Calu3 (cell line): ENCODE data around the gene H6PD. TPM values are rescaled to one million over a fixed set of nuclear protein-coding genes. Genes with fewer than 3 reads are reported as not detected.

Experiments
- BruUV-seq: library from RNA; stranded (reverse); fragments of 400-500 nt; replicated peaks from 2 replicates; lab custom pipeline; 2021; lab: Mats Ljungman, UMichigan
- CTCF ChIA-PET: fragments of 300-600 bp; sonication (Branson Sonifier 250); formaldehyde crosslinking; loops from one replicate; lab custom pipeline; 2022; ENCODE audit warnings: antibody characterized with exemption; lab: Charles Lee
- DNase-seq: peaks from one replicate; pipeline ENCODE4 v3.0.0; 2022
- H3K27ac Mint-ChIP-seq: one replicate; pipeline ENCODE4 v1.8.0; 2022; ENCODE audit warnings: mixed read lengths; ENCODE audit not compliant: unreplicated experiment
- H3K27me3 Mint-ChIP-seq: one replicate; pipeline ENCODE4 v1.8.0; 2022; ENCODE audit warnings: mixed read lengths; ENCODE audit not compliant: unreplicated experiment
- H3K36me3 Mint-ChIP-seq: one replicate; pipeline ENCODE4 v1.8.0; 2022; ENCODE audit warnings: mild to moderate bottlenecking, moderate library complexity, mixed read lengths; ENCODE audit not compliant: insufficient read depth, unreplicated experiment
- H3K4me1 Mint-ChIP-seq: one replicate; pipeline ENCODE4 v1.8.0; 2022; ENCODE audit warnings: mild to moderate bottlenecking, low read depth, mixed read lengths; ENCODE audit not compliant: unreplicated experiment
- H3K4me3 Mint-ChIP-seq: one replicate; pipeline ENCODE4 v1.8.0; 2022; ENCODE audit warnings: mild to moderate bottlenecking, low read depth, moderate library complexity, mixed read lengths; ENCODE audit not compliant: unreplicated experiment
- H3K9me3 Mint-ChIP-seq: one replicate; pipeline ENCODE4 v1.8.0; 2022; ENCODE audit warnings: low read depth, mixed read lengths; ENCODE audit not compliant: unreplicated experiment
- CTCF ChIP-seq: fragments of 200-600 bp; IDR thresholded peaks from one replicate; pipeline ENCODE4 v1.8.0; 2022; ENCODE audit warnings: antibody characterized with exemption; ENCODE audit not compliant: unreplicated experiment
- intact Hi-C: fragments of 100-400 bp; cut with micrococcal nuclease; formaldehyde crosslinking; loops from one replicate; pipeline ENCODE4 v1.10.0; 2022; ENCODE audit not compliant: unreplicated experiment
- total RNA-seq: library from RNA; stranded (reverse); gene quantifications from 2 replicates; pipeline ENCODE4 v1.2.3, GENCODE V29; 2022

H6PD gene
- total RNA-seq, 1 experiment from 2014 or later: 18.0 TPM

- no peak for TF ChIP-seq CTCF
- Mint-ChIP-seq H3K36me3 (peaks cover 5% of the 10 kb centered on the region), H3K27ac (no peak overlapping the region), H3K9me3 (no peaks in the 10 kb centered on the region), H3K4me1 (no peaks in the 10 kb centered on the region), H3K4me3 (no peak overlapping the region), H3K27me3 (no peaks in the 10 kb centered on the region)
- no TSS peak for BruUV-seq
- no peak for DNase-seq
- intact Hi-C loops: no loop called here
- CTCF ChIA-PET: no interaction called here
Measured at GRCh38 chr1:9251501-9251900, 16.9 kb downstream of the H6PD start.

GRCh38 chr1:9253004-9253403 lies 18.4 kb downstream of the H6PD start:
- no peak overlapping the region for H3K4me3 Mint-ChIP-seq
- H3K4me1 Mint-ChIP-seq: no peaks in the 10 kb centered on the region
- no peaks in the 10 kb centered on the region for H3K36me3 Mint-ChIP-seq
- CTCF ChIA-PET: no interaction called here
- intact Hi-C loops: no loop called here
- BruUV-seq: no TSS peak
- H3K27ac Mint-ChIP-seq: no peak overlapping the region
- TF ChIP-seq CTCF: no peak
- H3K27me3 Mint-ChIP-seq: no peaks in the 10 kb centered on the region
- DNase-seq: no peak
- no peaks in the 10 kb centered on the region for H3K9me3 Mint-ChIP-seq

- no peak for TF ChIP-seq CTCF
- BruUV-seq: no TSS peak
- Mint-ChIP-seq H3K4me3 (no peak overlapping the region), H3K27me3 (no peaks in the 10 kb centered on the region), H3K36me3 (no peaks in the 10 kb centered on the region), H3K27ac (no peak overlapping the region), H3K9me3 (no peaks in the 10 kb centered on the region), H3K4me1 (no peaks in the 10 kb centered on the region)
- DNase-seq: no peak
- CTCF ChIA-PET: no interaction called here
- intact Hi-C loops: no loop called here
Measured at GRCh38 chr1:9253453-9254105, 19.0 kb downstream of the H6PD start.

- intact Hi-C loops: no loop called here
- no peak for TF ChIP-seq CTCF
- CTCF ChIA-PET: no interaction called here
- DNase-seq: no peak
- no peaks in the 10 kb centered on the region for H3K9me3 Mint-ChIP-seq
- H3K27ac Mint-ChIP-seq: no peak overlapping the region
- H3K36me3 Mint-ChIP-seq: no peaks in the 10 kb centered on the region
- no peaks in the 10 kb centered on the region for H3K27me3 Mint-ChIP-seq
- no TSS peak for BruUV-seq
- no peaks in the 10 kb centered on the region for H3K4me1 Mint-ChIP-seq
- H3K4me3 Mint-ChIP-seq: no peak overlapping the region
Measured at GRCh38 chr1:9256332-9256731, 21.8 kb downstream of the H6PD start.
